Right cardiac atrium (tissue), 5 donors: ENCODE measurements around the gene MAGEB4. TPM values are rescaled to one million over a fixed set of nuclear protein-coding genes. Genes with fewer than 3 reads are reported as not detected.

Source experiments
- ATAC-seq, 2 donors: fragments of 200-7000 bp; cut with Tn5 transposase; one replicate each; pipeline versions ENCODE4 v1.8.0 to v1.9.1; 2020; ENCODE audit warnings: moderate library complexity in 2 of 2, mild to moderate bottlenecking in 1 of 2
- DNase-seq, 3 donors: peaks; one replicate each; pipeline ENCODE4 v3.0.0-alpha.2; 2020
- H3K27ac ChIP-seq: one replicate; pipeline ENCODE4 v1.5.1; 2013; ENCODE audit warnings: mild to moderate bottlenecking, low read length, control low read depth, moderate library complexity
- H3K27me3 ChIP-seq: one replicate; pipeline ENCODE4 v1.6.1; 2013; ENCODE audit not compliant: control insufficient read depth, insufficient read depth
- H3K4me1 ChIP-seq: one replicate; pipeline ENCODE4 v1.6.1; 2013; ENCODE audit warnings: low read length; ENCODE audit not compliant: control insufficient read depth, insufficient read depth
- H3K4me3 ChIP-seq: one replicate; pipeline ENCODE4 v1.5.1; 2013; ENCODE audit warnings: low read length, control low read depth
- H3K9me3 ChIP-seq: one replicate; pipeline ENCODE4 v1.6.1; 2013; ENCODE audit warnings: low read length; ENCODE audit not compliant: control insufficient read depth
- WGBS: extraction: QIAGEN DNeasy Blood & Tissue Kit; methylation state at CpG from one replicate; pipeline ENCODE4 v1.1.7; 2013; 5-methylcytosine and 5-hydroxymethylcytosine counted together
- intact Hi-C, 4 donors: fragments of 100-400 bp; cut with DNase I; formaldehyde crosslinking; loops; one replicate each; pipeline versions ENCODE4 v1.11.0 to v1.14.0; 2022 to 2023
- polyA plus RNA-seq: library from polyadenylated mRNA; stranded (reverse); fragments of 200-250 nt; gene quantifications from one replicate; pipeline ENCODE4 v1.2.3, GENCODE V29; 2013
- total RNA-seq, 4 donors: library from RNA; stranded (reverse); fragmentation: NEBNext Ultra II Directional; extraction: Animal tissue kit (Norgen Biotek cat#: 25700); gene quantifications; one replicate each; pipeline ENCODE4 v1.2.1, GENCODE V29; 2021
- donor health status: healthy with polysubstance abuse.
- donor health status: DM: no; HTN: yes; CAD: no.
- donor health status: DM: no; HTN: no; CAD: no.
- donor health status: DM: no; HTN: yes; CAD: no; lungs with severe emphysema.
- donor health status: DM: yes; HTN: yes; CAD: no.

Gene MAGEB4
- total and polyA plus RNA-seq, 5 donors, result not detected

DNA sequence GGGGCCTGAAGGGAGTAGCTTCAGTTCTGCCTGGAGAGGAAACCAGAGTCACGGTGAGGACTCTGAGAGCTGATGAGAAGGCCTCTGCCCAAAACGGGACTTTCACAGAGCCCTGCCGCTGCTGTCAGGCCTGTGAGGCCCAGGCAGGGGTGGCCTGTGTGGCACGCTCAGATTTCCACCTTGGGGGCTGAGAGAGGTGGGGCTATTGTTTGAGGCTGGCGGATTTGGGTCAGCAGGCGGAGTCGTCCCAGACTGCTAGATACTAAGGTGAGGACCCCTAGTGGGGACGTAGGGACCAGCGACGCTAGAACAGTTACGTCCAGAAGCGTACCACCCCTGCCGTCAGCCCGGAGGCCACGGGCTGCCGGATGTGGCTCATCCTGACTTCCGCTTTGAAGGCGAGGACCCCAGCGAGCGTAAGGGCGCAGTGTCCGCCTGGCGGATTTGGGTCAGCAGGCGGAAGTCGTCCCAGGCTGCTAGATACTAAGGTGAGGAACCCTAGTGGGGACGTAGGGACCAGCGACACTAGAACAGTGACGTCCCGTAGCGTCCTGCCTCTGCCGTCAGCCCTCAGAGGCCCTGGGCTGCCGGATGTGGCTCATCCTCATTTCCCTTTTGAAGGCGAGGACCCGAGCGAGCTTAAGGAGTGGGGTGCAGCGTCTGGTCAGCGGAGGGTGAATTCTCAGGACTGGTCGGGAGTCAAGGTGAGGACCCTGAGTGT is 5.1 kb downstream of the MAGEB4 start, which contains the start of gene MAGEB1:
MAGEB1 (plus strand) TSS at position 378 of the 721 bp plus-strand sequence. CDS start 3,348 bp downstream, outside the sequence.
- H3K9me3 ChIP-seq, result no peaks in the 10 kb centered on the region
- intact Hi-C loops, result no loop called here
- ATAC-seq, result no peak
- H3K4me3 ChIP-seq, result no peak within 1 kb of the TSS
- H3K4me1 ChIP-seq, result no peaks in the 10 kb centered on the region
- WGBS, result 91% methylated on average over 38 of the region's 38 CpGs
- no peak within 1 kb of the TSS for H3K27ac ChIP-seq
- DNase-seq, result no peak
- H3K27me3 ChIP-seq, result no peaks in the 10 kb centered on the region

DNA sequence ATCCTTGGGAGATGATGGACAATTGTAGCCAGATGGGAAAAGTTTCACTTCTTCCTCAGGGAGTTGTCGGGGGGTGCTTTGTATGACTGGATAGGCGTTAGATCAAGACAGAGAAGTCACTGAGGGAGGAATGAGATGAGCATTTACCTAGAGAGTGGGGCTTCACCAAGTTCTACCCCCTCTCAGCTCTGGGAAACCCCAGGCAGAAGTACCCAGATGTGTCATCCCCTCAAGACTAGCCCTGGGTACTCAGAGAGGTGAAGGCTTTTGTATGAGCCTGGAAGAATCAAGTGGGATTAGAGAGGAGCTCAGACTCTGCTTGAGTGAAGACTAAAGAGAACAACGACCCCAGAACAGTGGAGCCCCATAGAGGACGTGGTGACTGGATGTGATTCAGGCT is 7.1 kb downstream of the MAGEB4 start:
- 78% methylated on average over 4 of the region's 4 CpGs for WGBS
- H3K4me3 ChIP-seq, result no peak overlapping the region
- no peaks in the 10 kb centered on the region for H3K27me3 ChIP-seq
- no peaks in the 10 kb centered on the region for H3K9me3 ChIP-seq
- ATAC-seq, result no peak
- H3K4me1 ChIP-seq, result no peaks in the 10 kb centered on the region
- DNase-seq, result no peak
- intact Hi-C loops, result no loop called here
- H3K27ac ChIP-seq, result no peak overlapping the region

DNA sequence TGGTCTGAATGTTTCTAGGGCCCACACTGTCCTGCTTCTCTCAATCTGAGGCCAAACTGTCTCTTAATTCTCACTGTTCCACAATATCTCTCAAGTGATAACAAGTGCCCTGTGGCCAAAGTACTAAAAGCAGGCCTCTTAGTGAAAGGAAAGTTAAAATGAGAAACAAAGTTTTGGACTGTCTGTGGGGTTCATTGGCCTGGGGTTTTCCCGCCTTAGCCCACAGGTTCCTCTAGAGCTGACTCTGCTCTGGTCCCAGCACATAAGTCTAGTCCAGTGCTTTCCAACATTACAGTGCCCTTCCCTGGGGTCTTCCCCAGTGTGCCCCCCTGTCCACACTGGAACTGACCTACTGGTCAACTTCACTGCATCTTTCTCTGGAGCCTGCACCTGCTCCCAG is 11.5 kb downstream of the MAGEB4 start:
- DNase-seq, result no peak
- intact Hi-C loops, result no loop called here
- 84% methylated on average over 1 of the region's 1 CpG for WGBS
- Histone ChIP-seq H3K4me3 (no peak overlapping the region), H3K27ac (no peak overlapping the region), H3K9me3 (no peaks in the 10 kb centered on the region), H3K27me3 (no peaks in the 10 kb centered on the region), H3K4me1 (no peaks in the 10 kb centered on the region)
- ATAC-seq, result no peak

DNA sequence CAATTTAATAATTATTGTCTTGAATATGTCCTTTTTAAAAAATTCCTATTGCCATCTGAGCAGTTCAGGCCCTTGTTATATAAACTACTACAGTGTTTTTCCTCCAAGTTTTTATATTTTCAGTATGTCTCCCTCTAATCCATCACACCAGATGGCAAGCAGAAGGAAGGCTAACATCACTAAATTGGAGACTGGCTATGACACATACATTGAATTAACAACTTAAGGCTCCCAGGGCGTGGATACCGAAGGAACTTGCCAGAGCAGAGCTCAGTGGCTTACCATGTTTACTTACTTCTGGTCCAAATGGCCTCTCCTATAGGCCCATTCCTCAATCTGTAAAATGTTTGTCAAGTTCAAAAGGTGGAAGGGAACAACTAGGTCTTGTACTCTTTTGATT is 18.1 kb downstream of the MAGEB4 start:
- Histone ChIP-seq H3K27me3 (no peaks in the 10 kb centered on the region), H3K27ac (no peak overlapping the region), H3K9me3 (no peaks in the 10 kb centered on the region), H3K4me1 (no peaks in the 10 kb centered on the region), H3K4me3 (no peak overlapping the region)
- ATAC-seq (no peak), DNase-seq (no peak)
- 83% methylated on average over 2 of the region's 2 CpGs for WGBS
- intact Hi-C loops, result no loop called here

DNA sequence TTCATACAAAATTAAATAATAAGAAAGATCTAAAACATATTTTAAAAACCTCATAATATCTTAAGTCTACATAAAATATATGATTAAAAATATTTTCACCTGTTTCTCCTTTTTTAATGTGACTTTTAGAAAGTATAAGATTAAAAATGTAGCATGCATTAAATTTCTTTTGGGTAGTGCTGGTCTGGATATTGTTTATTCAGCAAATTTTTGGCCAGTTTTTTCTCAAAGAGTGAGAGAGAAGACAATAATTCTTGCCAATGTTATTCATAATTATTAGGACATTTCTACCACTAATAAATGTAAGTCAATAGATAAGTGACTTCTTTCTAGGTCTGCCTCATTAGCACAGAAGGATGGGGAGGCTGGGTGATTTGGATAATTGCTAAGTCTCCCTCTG is 19.2 kb downstream of the MAGEB4 start:
- intact Hi-C loops, result no loop called here
- Histone ChIP-seq H3K27ac (no peak overlapping the region), H3K4me3 (no peak overlapping the region), H3K9me3 (no peaks in the 10 kb centered on the region), H3K27me3 (no peaks in the 10 kb centered on the region), H3K4me1 (no peaks in the 10 kb centered on the region)
- no peak for DNase-seq
- ATAC-seq, result no peak

DNA sequence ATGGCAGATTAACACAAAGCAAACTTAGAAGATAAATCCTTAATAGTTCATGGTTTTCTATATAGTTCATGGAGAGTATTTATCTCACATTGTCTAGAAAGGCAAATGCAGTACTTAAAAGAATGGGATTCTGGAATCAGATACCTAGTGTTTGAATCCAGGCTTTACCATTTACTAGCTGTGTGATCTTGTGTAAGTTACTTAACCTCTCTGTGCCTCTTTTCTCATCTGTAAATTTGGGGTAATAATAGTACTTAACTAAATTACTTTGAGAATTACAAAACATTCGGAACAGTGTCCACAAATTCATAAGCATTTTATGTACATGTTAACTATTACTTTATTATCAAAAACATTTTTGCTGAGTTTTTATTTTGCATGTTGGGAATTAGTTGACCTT is 21.0 kb downstream of the MAGEB4 start:
- no peak for DNase-seq
- no peak for ATAC-seq
- WGBS, result 83% methylated on average over 1 of the region's 1 CpG
- H3K9me3 ChIP-seq, result no peaks in the 10 kb centered on the region
- no peaks in the 10 kb centered on the region for H3K4me1 ChIP-seq
- no peak overlapping the region for H3K4me3 ChIP-seq
- H3K27ac ChIP-seq, result no peak overlapping the region
- intact Hi-C loops, result no loop called here
- H3K27me3 ChIP-seq, result no peaks in the 10 kb centered on the region

DNA sequence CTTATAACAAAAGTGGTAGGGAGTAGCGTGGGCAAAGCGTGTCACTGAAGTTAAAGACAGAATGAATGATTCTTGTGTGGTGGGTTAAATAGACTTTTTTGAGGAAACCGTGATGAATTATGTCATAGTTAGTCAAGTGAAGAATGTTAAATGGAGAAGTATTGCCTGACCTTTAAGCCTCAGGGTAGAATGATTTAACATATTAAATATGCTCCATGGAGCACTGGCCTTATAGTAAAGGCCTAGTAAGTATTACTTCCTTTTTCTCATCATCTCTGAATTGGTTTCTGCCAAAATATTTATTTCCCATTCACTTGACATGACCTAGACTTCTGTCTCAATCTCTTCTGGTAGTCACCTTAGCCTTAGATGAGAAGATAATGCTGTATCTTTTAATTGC is 28.8 kb downstream of the MAGEB4 start:
- DNase-seq, result no peak
- 87% methylated on average over 3 of the region's 3 CpGs for WGBS
- intact Hi-C loops, result loop anchor here in 1 of 4 donors (10.0 kb wide), 1 partner anchor 234 kb away; no protein-coding TSS in a partner anchor
- no peak overlapping the region for H3K4me3 ChIP-seq
- ATAC-seq, result no peak
- no peak overlapping the region for H3K27ac ChIP-seq
- H3K4me1 ChIP-seq, result no peaks in the 10 kb centered on the region
- H3K9me3 ChIP-seq, result no peaks in the 10 kb centered on the region
- H3K27me3 ChIP-seq, result no peaks in the 10 kb centered on the region

DNA sequence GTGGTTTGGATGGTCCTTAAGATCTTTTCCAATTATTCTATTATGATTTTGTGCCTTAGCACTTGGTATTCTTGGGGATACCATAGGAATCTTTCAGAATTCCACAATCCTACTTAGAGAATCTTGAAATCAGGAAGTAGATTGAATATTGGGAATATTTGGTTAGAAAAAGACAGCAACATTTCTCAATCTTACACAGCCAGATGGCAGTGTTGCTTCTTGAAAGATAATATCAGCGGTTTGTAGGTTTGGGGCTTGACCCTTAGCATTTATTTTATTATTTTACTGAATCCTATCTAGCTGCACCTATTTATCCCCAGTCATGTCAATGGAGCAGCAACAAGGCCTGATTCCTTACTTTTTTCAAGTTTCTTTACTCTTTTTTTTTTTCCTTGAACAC is 33.7 kb downstream of the MAGEB4 start:
- Histone ChIP-seq H3K4me1 (no peaks in the 10 kb centered on the region), H3K9me3 (no peaks in the 10 kb centered on the region), H3K4me3 (no peak overlapping the region), H3K27me3 (no peaks in the 10 kb centered on the region), H3K27ac (no peak overlapping the region)
- no peak for DNase-seq
- intact Hi-C loops, result loop anchor here in 2 of 4 donors (5.0 to 10.0 kb wide), 2 partner anchors 227 to 229 kb away; no protein-coding TSS in a partner anchor
- no peak for ATAC-seq
- 33% methylated on average over 1 of the region's 1 CpG for WGBS

DNA sequence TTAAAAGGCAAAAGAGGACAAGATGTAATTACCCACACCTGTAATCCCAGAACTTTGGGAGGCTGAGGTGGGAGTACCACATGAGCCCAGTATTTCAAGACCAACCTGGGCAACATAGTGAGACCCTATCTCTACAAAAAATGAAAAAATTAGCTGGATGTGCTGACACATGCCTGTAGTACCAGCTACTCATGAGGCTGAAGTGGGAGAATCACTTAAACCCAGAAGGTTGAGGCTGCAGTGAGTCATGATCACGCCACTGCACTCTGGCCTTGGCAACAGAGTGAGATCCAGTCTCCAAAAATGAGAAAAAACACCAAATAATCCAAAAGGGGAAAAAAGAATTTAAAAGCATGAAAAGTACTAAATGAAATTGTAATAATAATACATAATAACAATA is 36.6 kb downstream of the MAGEB4 start:
- ATAC-seq (no peak), DNase-seq (no peak)
- Histone ChIP-seq H3K9me3 (no peaks in the 10 kb centered on the region), H3K27ac (no peak overlapping the region), H3K4me1 (no peaks in the 10 kb centered on the region), H3K27me3 (no peaks in the 10 kb centered on the region), H3K4me3 (no peak overlapping the region)
- intact Hi-C loops, result loop anchor here in 2 of 4 donors (5.0 to 10.0 kb wide), 2 partner anchors 224 to 226 kb away; no protein-coding TSS in a partner anchor
- 74% methylated on average over 1 of the region's 1 CpG for WGBS

DNA sequence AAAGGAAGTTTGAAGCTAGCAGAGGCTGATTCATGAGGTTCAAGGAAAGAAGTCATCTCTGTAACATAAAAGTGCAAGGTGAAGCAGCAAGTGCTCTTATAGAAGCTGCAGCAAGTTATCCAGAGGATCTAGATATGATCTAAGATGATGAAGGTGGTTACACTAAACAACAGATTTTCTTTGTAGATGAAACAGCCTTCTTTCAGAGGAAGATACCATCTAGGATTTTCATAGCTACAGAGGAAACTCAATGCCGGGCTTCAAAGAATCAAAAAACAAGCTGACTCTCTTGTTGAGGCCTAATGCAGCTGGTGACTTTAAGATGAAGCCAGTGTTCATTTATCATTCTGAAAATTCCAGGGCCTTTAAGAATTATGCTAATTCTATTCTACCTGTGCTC is 38.6 kb downstream of the MAGEB4 start:
- 86% methylated on average over 1 of the region's 1 CpG for WGBS
- H3K4me1 ChIP-seq, result no peaks in the 10 kb centered on the region
- no peak overlapping the region for H3K27ac ChIP-seq
- ATAC-seq, result no peak
- H3K9me3 ChIP-seq, result no peaks in the 10 kb centered on the region
- no peaks in the 10 kb centered on the region for H3K27me3 ChIP-seq
- no peak for DNase-seq
- intact Hi-C loops, result no loop called here
- H3K4me3 ChIP-seq, result no peak overlapping the region

DNA sequence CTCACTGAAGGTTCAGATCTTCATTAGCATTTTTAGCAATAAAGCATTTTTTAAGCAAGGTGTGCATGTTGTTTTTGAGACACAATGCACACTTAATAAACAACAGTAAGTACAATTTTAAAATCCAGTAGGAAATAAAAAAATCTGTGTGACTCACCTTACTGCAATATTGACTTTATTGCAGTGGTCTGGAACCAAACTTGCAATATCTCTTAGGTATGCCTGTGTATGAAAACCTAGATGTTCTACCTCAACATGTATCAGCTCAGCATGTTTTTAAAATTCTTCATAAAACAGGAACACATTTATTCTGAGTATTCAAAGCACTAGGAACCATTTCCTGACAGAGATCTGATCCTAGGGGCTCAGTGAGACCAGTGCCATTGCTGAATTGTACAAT is 40.7 kb downstream of the MAGEB4 start:
- Histone ChIP-seq H3K4me3 (no peak overlapping the region), H3K27me3 (no peaks in the 10 kb centered on the region), H3K4me1 (no peaks in the 10 kb centered on the region), H3K27ac (no peak overlapping the region), H3K9me3 (no peaks in the 10 kb centered on the region)
- ATAC-seq (no peak), DNase-seq (no peak)
- intact Hi-C loops, result no loop called here
